ES-I3 (cell line): ENCODE measurements around the gene TNS2.

Experiments used
- H3K36me3 ChIP-seq: 2 replicates; pipeline ENCODE4 v1.6.1; 2013; ENCODE audit warnings: mild to moderate bottlenecking, low read length, control low read depth, moderate library complexity; ENCODE audit not compliant: insufficient read depth
- H3K4me1 ChIP-seq: 2 replicates; pipeline ENCODE4 v1.6.1; 2013; ENCODE audit warnings: mild to moderate bottlenecking, control low read depth, low read length; ENCODE audit not compliant: insufficient read depth
- H3K9ac ChIP-seq: 2 replicates; pipeline ENCODE4 v1.6.1; 2013; ENCODE audit warnings: low read depth, mild to moderate bottlenecking, low read length, moderate library complexity
- H3K9me3 ChIP-seq: 2 replicates; pipeline ENCODE4 v1.6.1; 2013; ENCODE audit warnings: mild to moderate bottlenecking, low read length, moderate library complexity; ENCODE audit not compliant: control insufficient read depth, insufficient read depth

The TNS2 gene

DNA sequence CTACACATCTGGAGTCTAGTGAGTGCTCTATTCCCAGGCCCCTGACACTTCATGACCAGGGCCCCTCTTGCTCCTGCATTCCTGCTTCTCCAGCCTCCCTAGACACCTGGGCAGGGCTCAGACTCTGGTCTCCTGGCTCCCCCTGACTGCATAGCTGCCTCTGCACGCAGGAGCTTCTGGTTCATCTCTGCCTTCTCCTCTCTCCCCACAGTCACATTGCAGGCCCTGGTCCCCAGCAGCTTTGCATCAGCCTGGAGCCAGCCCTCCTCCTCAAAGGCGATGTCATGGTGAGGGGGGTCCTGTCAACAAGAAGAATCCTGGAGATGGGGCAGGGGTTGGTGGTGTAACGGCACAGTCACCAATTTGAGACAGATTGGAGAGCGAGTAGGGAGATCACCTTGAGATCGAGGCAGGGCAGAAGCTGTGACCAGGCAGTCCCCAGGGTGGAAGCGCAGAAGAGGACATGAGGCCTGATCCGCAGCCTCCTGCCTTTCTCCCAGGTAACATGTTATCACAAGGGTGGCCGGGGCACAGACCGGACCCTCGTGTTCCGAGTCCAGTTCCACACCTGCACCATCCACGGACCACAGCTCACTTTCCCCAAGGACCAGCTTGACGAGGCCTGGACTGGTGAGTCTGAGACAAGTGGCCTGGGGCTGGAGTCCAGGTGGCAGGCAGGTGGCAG, 8.1 kb downstream of the TNS2 start:
- no peak overlapping the region for H3K9ac ChIP-seq
- H3K36me3 ChIP-seq = no peaks in the 10 kb centered on the region
- H3K9me3 ChIP-seq = no peaks in the 10 kb centered on the region
- peaks cover 4% of the 10 kb centered on the region; the same call in 1 of the 2 replicates for H3K4me1 ChIP-seq

DNA sequence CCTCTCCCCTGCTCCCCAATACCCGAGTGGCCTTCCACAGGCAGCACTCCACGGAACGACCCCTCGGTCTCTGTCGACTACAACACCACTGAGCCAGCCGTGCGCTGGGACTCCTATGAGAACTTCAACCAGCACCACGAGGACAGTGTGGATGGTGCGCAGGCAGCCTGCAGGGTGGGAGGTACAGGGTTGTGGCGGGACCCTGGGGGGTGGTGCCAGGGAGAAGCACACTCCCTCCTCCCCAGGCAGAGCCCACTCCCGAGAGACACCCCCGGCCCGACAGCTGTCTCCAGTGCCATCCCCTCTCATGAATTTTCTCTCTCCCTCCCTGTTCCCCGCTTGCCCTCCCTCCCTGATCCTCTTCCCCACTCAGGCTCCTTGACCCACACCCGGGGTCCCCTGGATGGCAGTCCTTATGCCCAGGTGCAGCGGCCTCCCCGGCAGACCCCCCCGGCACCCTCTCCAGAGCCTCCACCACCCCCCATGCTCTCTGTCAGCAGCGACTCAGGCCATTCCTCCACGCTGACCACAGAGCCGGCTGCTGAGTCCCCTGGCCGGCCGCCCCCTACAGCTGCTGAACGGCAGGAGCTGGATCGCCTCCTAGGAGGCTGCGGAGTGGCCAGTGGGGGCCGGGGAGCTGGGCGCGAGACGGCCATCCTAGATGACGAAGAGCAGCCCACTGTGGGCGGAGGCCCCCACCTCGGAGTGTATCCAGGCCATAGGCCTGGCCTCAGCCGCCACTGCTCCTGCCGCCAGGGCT, 9.0 kb downstream of the TNS2 start:
- H3K9ac ChIP-seq = no peak overlapping the region
- no peaks in the 10 kb centered on the region for H3K9me3 ChIP-seq

DNA sequence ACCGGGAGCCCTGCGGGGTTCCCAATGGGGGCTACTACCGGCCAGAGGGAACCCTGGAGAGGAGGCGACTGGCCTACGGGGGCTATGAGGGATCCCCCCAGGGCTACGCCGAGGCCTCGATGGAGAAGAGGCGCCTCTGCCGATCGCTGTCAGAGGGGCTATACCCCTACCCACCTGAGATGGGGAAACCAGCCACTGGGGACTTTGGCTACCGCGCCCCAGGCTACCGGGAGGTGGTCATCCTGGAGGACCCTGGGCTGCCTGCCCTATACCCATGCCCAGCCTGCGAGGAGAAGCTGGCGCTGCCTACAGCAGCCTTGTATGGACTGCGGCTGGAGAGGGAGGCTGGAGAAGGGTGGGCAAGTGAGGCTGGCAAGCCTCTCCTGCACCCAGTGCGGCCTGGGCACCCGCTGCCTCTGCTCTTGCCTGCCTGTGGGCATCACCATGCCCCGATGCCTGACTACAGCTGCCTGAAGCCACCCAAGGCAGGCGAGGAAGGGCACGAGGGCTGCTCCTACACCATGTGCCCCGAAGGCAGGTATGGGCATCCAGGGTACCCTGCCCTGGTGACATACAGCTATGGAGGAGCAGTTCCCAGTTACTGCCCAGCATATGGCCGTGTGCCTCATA, 9.7 kb downstream of the TNS2 start:
- Histone ChIP-seq H3K9ac (no peak overlapping the region), H3K9me3 (no peaks in the 10 kb centered on the region), H3K4me1 (no peaks in the 10 kb centered on the region), H3K36me3 (no peaks in the 10 kb centered on the region)

More for the DNA sequence above, 9.0 kb downstream of the TNS2 start:
- Histone ChIP-seq H3K4me1 (no peaks in the 10 kb centered on the region), H3K36me3 (no peaks in the 10 kb centered on the region)

DNA sequence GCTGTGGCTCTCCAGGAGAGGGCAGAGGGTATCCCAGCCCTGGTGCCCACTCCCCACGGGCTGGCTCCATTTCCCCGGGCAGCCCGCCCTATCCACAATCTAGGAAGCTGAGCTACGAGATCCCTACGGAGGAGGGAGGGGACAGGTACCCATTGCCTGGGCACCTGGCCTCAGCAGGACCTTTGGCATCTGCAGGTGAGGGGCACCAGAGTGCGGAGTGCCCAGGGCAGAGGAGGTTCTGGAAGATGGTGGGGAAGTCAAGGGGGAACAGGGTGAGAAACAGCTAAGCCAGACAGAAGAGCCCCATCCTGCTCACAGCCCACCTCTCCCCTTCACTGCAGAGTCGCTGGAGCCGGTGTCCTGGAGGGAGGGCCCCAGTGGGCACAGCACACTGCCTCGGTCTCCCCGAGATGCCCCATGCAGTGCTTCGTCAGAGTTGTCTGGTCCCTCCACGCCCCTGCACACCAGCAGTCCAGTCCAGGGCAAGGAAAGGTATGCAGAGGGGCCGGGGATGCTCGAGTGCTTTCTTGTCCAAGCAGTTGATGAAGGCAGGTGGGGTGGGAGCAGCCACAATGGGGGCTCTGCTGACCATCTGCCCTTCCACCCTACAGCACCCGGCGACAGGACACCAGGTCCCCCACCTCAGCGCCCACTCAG, 10.3 kb downstream of the TNS2 start:
- Histone ChIP-seq H3K4me1 (no peaks in the 10 kb centered on the region), H3K36me3 (no peaks in the 10 kb centered on the region), H3K9me3 (no peaks in the 10 kb centered on the region), H3K9ac (no peak overlapping the region)

DNA sequence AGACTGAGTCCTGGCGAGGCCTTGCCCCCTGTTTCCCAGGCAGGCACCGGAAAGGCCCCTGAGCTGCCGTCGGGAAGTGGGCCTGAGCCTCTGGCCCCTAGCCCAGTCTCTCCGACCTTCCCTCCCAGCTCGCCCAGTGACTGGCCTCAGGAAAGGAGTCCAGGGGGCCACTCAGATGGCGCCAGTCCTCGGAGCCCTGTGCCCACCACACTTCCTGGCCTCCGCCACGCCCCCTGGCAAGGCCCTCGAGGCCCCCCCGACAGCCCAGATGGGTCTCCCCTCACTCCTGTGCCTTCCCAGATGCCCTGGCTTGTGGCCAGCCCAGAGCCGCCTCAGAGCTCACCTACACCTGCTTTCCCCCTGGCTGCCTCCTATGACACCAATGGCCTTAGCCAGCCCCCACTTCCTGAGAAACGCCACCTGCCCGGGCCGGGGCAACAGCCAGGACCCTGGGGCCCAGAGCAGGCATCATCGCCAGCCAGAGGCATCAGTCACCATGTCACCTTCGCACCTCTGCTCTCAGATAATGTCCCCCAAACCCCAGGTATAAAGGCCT, 10.9 kb downstream of the TNS2 start:
- Histone ChIP-seq H3K9me3 (no peaks in the 10 kb centered on the region), H3K4me1 (no peaks in the 10 kb centered on the region), H3K9ac (no peak overlapping the region), H3K36me3 (no peaks in the 10 kb centered on the region)

DNA sequence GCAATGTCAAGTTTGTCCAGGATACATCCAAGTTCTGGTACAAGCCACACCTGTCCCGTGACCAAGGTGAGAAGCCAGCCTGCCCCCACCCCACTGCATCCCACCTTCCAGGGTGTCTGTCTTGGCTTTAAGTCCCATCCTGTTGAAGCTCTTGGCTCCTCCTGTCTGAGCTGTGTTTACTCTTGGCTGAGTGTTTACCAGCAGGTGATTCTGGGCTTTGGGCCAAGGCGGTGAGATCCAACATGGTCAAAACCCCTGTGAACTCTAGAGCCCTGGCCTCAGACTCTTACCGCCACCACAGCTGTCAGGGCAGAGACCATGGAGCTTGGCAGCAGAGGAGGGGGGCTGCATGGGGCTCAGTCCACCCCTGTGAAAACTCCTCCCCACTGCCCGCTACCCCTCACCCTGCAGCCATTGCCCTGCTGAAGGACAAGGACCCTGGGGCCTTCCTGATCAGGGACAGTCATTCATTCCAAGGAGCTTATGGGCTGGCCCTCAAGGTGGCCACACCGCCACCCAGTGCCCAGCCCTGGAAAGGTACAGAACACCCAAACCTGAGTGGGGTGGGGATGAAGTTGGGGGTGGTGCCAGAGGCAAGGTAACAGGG, 11.6 kb downstream of the TNS2 start:
- Histone ChIP-seq H3K9me3 (no peaks in the 10 kb centered on the region), H3K36me3 (no peaks in the 10 kb centered on the region), H3K4me1 (peaks cover 5% of the 10 kb centered on the region; the same call in 1 of the 2 replicates), H3K9ac (no peak overlapping the region)

DNA sequence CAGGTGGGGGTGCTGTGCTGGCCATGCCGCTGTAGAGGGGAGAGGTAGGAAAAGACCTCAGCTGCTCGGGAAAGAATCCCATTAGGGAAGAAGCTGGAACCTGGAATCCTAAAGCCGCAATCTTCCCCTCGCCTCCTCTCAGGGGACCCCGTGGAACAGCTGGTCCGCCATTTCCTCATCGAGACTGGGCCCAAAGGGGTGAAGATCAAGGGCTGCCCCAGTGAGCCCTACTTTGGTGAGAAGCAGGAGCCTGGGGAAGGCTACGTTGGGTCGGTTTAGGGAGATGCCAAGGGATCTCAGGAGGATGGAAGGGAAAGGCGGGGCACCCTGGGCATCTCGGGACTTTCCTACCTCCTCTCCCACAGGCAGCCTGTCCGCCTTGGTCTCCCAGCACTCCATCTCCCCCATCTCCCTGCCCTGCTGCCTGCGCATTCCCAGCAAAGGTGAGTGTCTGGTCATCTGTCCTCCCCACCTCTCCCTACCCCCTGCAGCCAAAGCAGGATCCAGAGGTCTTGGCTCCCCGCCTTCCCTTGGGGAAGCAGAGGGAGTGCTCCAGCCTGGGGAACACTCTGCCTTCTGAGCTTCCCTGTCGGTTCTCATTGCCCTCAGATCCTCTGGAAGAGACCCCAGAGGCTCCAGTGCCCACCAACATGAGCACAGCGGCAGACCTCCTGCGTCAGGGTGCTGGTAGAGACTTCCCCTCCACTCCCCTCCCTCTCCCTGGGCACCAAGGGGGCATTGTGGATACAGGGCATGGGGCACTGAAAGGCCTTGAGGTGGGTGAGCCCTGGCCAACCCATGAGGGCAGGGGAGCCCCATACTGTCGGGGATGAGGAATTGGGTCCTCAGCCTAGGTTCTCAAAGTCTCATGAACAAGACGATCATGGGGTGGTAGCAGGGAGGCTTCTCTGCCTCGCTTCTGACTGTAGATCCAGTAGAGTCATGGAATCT, 12.4 kb downstream of the TNS2 start:
- H3K9ac ChIP-seq = no peak overlapping the region
- no peaks in the 10 kb centered on the region for H3K36me3 ChIP-seq
- H3K9me3 ChIP-seq = no peaks in the 10 kb centered on the region
- H3K4me1 ChIP-seq = peaks cover 8% of the 10 kb centered on the region; the same call in 1 of the 2 replicates

DNA sequence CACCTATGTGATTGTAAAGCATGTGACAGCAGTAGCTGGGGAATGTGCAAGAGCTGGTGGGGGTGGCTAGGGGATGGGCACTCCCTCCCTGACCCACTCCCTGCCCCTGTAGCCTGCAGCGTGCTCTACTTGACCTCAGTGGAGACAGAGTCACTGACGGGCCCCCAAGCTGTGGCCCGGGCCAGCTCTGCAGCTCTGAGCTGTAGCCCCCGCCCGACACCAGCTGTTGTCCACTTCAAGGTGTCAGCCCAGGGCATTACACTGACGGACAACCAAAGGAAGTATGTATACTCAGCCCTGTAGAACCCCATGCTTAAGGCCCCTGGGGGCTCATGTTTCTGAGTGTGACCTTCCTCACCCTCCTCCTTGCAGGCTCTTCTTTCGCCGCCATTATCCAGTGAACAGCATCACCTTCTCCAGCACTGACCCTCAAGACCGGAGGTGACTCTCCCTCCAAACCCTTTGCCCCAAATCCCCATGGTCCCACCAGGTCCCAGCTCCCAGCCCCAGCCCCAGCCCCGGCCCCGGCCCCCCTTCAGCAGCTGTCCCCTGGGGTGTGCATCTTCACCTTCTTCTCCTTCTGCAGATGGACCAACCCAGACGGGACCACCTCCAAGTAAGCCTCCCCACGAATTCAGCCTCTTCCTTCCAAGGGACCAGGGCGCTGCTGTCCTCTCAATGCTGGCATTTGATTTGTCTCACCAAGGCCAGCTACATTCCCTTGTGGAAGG, 13.3 kb downstream of the TNS2 start:
- Histone ChIP-seq H3K4me1 (peaks cover 11% of the 10 kb centered on the region; the same call in 1 of the 2 replicates), H3K36me3 (no peaks in the 10 kb centered on the region), H3K9me3 (no peaks in the 10 kb centered on the region), H3K9ac (no peak overlapping the region)

DNA sequence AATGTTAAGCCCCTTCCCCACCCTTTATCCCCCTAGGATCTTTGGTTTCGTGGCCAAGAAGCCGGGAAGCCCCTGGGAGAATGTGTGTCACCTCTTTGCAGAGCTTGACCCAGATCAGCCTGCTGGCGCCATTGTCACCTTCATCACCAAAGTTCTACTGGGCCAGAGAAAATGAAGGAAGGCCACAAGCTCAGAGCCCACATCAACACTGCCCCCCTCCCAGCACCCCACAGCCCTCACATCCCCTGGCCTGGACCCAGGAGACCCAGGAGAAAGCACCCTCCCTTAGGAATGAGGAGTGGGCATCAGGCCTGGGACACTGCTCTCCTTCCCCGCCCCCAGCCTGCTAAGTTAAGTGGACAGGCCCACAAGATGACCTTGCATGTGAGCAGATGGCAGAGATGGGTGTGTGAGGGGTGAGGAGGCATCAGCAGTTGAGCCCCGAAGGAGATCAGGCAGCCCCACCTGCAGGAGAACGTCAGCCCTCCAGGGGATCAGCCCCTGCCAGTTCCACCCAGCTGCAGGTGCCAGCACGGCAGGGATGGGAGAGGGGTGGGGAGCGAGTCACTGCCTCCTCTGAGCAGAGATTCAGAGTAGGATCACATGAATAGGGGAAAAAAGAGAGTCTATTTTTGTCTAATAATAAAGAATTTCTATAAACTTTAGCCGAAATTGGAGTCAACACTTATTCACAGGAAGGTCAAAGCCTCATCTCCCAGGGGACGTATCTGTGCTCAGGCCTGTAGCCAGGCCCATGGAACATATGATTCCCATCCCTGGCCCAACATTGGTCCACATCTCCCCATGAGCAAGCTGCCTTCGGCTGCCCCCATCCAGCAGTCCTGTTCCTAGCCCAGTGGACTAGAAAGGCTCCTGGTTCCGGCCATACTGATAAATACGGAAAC, 14.1 kb downstream of the TNS2 start:
- no peaks in the 10 kb centered on the region for H3K9me3 ChIP-seq
- H3K4me1 ChIP-seq = peaks cover 15% of the 10 kb centered on the region
- no peak overlapping the region for H3K9ac ChIP-seq
- H3K36me3 ChIP-seq = no peaks in the 10 kb centered on the region

DNA sequence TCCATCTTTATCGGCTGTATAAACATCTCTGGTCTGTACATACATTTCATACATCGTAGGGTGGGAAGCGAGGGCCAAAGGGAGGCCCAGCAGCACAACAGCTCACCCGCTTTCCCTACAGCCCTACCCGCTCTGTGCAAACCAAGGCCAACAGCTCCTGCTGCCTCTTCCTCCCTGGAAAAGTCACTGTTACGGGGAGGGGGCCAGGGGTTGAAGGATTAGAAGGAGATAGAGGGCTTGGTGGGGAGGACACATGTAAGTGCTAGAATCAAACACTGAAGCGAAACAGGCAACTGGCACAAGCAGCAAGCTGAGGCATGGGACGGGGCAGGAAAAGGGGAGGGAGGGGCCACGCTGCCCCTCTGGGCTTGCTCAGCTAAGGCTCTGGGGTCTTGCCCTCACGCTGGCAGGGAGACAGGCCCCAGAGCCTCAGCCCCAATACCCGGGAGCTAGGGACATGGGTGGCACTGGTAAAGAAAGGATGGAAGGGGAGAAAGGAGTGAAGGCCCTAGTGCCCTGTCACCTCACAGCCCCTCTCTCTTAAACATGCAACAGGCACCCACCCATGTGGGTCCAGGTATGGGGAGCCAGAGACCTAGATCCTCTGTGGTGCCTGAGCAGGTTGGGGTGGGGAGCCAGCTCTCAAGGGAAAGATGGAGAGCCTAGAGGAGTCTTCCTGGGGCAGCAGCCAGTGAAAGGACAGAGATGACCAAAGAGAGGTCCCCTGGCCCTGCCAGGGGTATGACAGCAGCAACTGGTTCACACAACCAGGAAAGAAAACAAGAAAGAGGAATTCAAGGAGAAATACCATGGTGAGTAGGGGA, 15.0 kb downstream of the TNS2 start:
- Histone ChIP-seq H3K36me3 (no peaks in the 10 kb centered on the region; the same call in 1 of the 2 replicates), H3K4me1 (peaks cover 23% of the 10 kb centered on the region), H3K9me3 (no peaks in the 10 kb centered on the region), H3K9ac (no peak overlapping the region)

DNA sequence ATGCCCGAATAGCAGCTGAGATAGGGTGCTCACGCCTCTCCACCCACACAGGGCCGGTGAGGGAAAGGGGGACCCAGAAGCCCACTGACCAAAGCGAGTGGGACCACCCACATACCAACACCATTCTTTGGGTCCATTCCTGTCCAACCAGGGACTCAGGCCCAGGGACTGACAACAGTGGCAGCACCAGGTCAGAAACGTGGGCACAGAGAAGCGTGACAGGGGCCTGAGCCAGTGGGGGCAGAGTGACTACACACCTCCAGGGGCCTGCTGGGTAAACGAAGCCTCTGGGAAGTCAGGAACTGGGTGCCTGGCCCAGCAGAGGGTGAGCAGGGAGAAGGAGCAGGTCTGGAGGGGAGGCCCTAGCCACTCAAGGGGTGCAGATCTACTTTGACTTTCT, 15.6 kb downstream of the TNS2 start:
- Histone ChIP-seq H3K4me1 (peaks cover 30% of the 10 kb centered on the region), H3K36me3 (no peaks in the 10 kb centered on the region; the same call in 1 of the 2 replicates), H3K9ac (no peak overlapping the region), H3K9me3 (no peaks in the 10 kb centered on the region)
